Cardiac fibroblast (primary cell): ENCODE data around the gene LSAMP.
A peak's percentile ranks its signal among the peaks of the same experiment; 100 is the strongest.

ENCODE experiments used
- DNase-seq, 2 donors: peaks; one replicate each; pipeline versions ENCODE4 v3.0.0 to v3.0.0-alpha.2; 2010; ENCODE audit warnings: low read depth in 2 of 2
- H3K4me3 ChIP-seq, 2 donors: replicated peaks in 1 of 2; 1 replicate in 1 of 2; 2 replicates in 1 of 2; pipeline ENCODE4 v1.5.1; 2011; ENCODE audit warnings: low read depth in 2 of 2, low read length in 2 of 2, mild to moderate bottlenecking in 2 of 2, moderate library complexity in 1 of 2
- CTCF ChIP-seq: IDR thresholded peaks from one replicate; pipeline ENCODE4 v1.5.1; 2011; ENCODE audit warnings: low read depth, mild to moderate bottlenecking, low read length, inconsistent platforms

Gene LSAMP

GRCh38 chr3:116288485-116288884, 156.8 kb downstream of the LSAMP start:
- peak in 1 of 2 donors; percentile 72 for DNase-seq
- H3K4me3 ChIP-seq, result no peak overlapping the region
- no peak for TF ChIP-seq CTCF

- DNase-seq, result no peak
- TF ChIP-seq CTCF, result no peak
- H3K4me3 ChIP-seq, result no peak overlapping the region
These were observed 159.4 kb downstream of the LSAMP start for GRCh38 chr3:116285781-116286421.

- no peak for DNase-seq
- TF ChIP-seq CTCF, result no peak
These were observed 163.8 kb downstream of the LSAMP start for GRCh38 chr3:116281313-116282143.

GRCh38 chr3:116280130-116280740, 165.1 kb downstream of the LSAMP start:
- DNase-seq, result no peak
- H3K4me3 ChIP-seq, result no peak overlapping the region
- no peak for TF ChIP-seq CTCF

More at GRCh38 chr3:116281313-116282143, 163.8 kb downstream of the LSAMP start:
- H3K4me3 ChIP-seq, result no peak overlapping the region

GRCh38 chr3:116276675-116277074, 168.6 kb downstream of the LSAMP start:
- no peak for TF ChIP-seq CTCF
- DNase-seq, result no peak
- no peak overlapping the region for H3K4me3 ChIP-seq

GRCh38 chr3:116270056-116270455, 175.2 kb downstream of the LSAMP start:
- H3K4me3 ChIP-seq, result no peak overlapping the region
- no peak for TF ChIP-seq CTCF

More at GRCh38 chr3:116270056-116270455, 175.2 kb downstream of the LSAMP start:
- DNase-seq, result peak; percentile 7 to 27
